B cell (primary cell): Measurements from ENCODE around the gene FUCA2.

ENCODE experiments used
- CTCF ChIP-seq: fragments of 200-600 bp; IDR thresholded peaks from one replicate; pipeline ENCODE4 v1.8.0; 2022; ENCODE audit warnings: antibody characterized with exemption, mild to moderate bottlenecking
- EZH2 ChIP-seq: IDR thresholded peaks from 2 replicates; pipeline ENCODE4 v1.6.1; 2012; ENCODE audit warnings: borderline replicate concordance, low read depth, mild to moderate bottlenecking, moderate library complexity, low read length; ENCODE audit not compliant: insufficient read depth, poor library complexity, severe bottlenecking

- TF ChIP-seq CTCF (no peak), EZH2 (no peak)
Measured at GRCh38 chr6:143457563-143458359, 53.8 kb downstream of the FUCA2 start.
